K562 (cell line): Measurements from ENCODE around the gene TRMT1. TPM values are rescaled to one million over a fixed set of nuclear protein-coding genes. Genes with fewer than 3 reads are reported as not detected.

ENCODE experiments used
- CBX1 ChIP-seq: sonication (generic); IDR thresholded peaks from 2 replicates; pipeline ENCODE4 v1.6.1; 2016; ENCODE audit warnings: antibody characterized with exemption, low read depth, mild to moderate bottlenecking
- CGGBP1 ChIP-seq: fragments of 250-450 bp; sonication (Bioruptor Pico); IDR thresholded peaks from 2 replicates; pipeline ENCODE4 v1.9.0; 2021; ENCODE audit warnings: mild to moderate bottlenecking
- COPS2 ChIP-seq: fragments of 450-650 bp; conservative IDR thresholded peaks from 2 replicates; pipeline ENCODE4 v1.6.1; 2016; ENCODE audit warnings: mild to moderate bottlenecking, moderate library complexity
- CSDE1 ChIP-seq, 2 experiments: fragments of 450-650 bp; IDR thresholded peaks; 2 replicates each; pipeline ENCODE4 v1.6.1; 2016; ENCODE audit warnings: mild to moderate bottlenecking in 1 of 2
- EWSR1 ChIP-seq: fragments of 450-650 bp; IDR thresholded peaks from 2 replicates; pipeline ENCODE4 v1.6.1; 2018; ENCODE audit warnings: borderline replicate concordance, mild to moderate bottlenecking, low read depth, moderate library complexity; ENCODE audit not compliant: partially characterized antibody
- FOXA3 ChIP-seq, 2 experiments: fragments of 450-650 bp in 1 of 2; sonication (generic) in 1 of 2; formaldehyde crosslinking; IDR thresholded peaks in 1 of 2; conservative IDR thresholded peaks in 1 of 2; 2 replicates each; pipeline versions ENCODE4 v1.4.0 to v1.8.0; 2020 to 2022; ENCODE audit warnings: mild to moderate bottlenecking in 2 of 2, missing genetic modification reagents in 1 of 2
- JUNB ChIP-seq: fragments of 450-650 bp; formaldehyde crosslinking; conservative IDR thresholded peaks from 2 replicates; pipeline ENCODE4 v1.4.0; 2020; ENCODE audit warnings: mild to moderate bottlenecking
- POLR3A ChIP-seq: IDR thresholded peaks from 2 replicates; pipeline ENCODE4 v1.6.1; 2011; ENCODE audit warnings: borderline replicate concordance, mild to moderate bottlenecking, moderate library complexity; ENCODE audit not compliant: insufficient read length, insufficient read depth; ENCODE audit errors: extremely low read depth
- RREB1 ChIP-seq: fragments of 250-450 bp; sonication (Bioruptor Pico); IDR thresholded peaks from 2 replicates; pipeline ENCODE4 v1.4.0; 2020
- TAF1 ChIP-seq: IDR thresholded peaks from 2 replicates; pipeline ENCODE4 v1.6.1; 2011; ENCODE audit warnings: mild to moderate bottlenecking, low read length, moderate library complexity; ENCODE audit not compliant: insufficient read depth, control insufficient read depth, severe bottlenecking; ENCODE audit errors: extremely low read depth
- ZBTB2 ChIP-seq: fragments of 450-650 bp; IDR thresholded peaks from 2 replicates; pipeline ENCODE4 v1.6.1; 2016; ENCODE audit warnings: antibody characterized with exemption
- ZNF184 ChIP-seq: sonication (generic); formaldehyde crosslinking; IDR thresholded peaks from 2 replicates; pipeline ENCODE4 v1.5.0; 2020; ENCODE audit warnings: missing genetic modification reagents
- ZNF561 ChIP-seq: fragments of 450-650 bp; formaldehyde crosslinking; conservative IDR thresholded peaks from 2 replicates; pipeline ENCODE4 v1.4.0; 2020; ENCODE audit warnings: mild to moderate bottlenecking, moderate library complexity
- ZNF780A ChIP-seq: fragments of 250-450 bp; sonication (Bioruptor Pico); IDR thresholded peaks from 2 replicates; pipeline ENCODE4 v1.5.0; 2021; ENCODE audit warnings: mild to moderate bottlenecking
- polyA plus RNA-seq, 8 experiments: library from polyadenylated mRNA; depleted of rRNA in 4 of 8; stranded (reverse) in 5 of 8; unstranded in 3 of 8; fragments of >200 nt; fragmentation: Nextera tagmentation in 2 of 8; fragmentation: Illumina TruSeq in 1 of 8; extraction: Ambion mirVana in 2 of 8; extraction: Trizol in 1 of 8; gene quantifications; 2 replicates each; pipeline versions ENCODE4 v1.2.1 to v1.2.3, GENCODE V29; 2011 to 2014; ENCODE audit warnings: inconsistent platforms in 1 of 8, missing spikeins in 1 of 8
- total RNA-seq, 7 experiments: library from RNA; depleted of rRNA in 6 of 7; stranded (reverse); fragments of >200 nt in 6 of 7; fragmentation: Illumina TruSeq in 2 of 7; extraction: Trizol in 2 of 7; gene quantifications; 2 replicates each; pipeline versions ENCODE4 v1.2.1 to v1.2.3, GENCODE V29; 2011 to 2021; ENCODE audit warnings: low replicate concordance in 1 of 7
- TF ChIP-seq, protein P1 (sequence below): IDR thresholded peaks from 2 replicates; pipeline ENCODE4 v1.6.1; 2011; ENCODE audit warnings: borderline replicate concordance, low read depth, mild to moderate bottlenecking, moderate library complexity, low read length; ENCODE audit not compliant: insufficient read depth, poor library complexity, severe bottlenecking

The TRMT1 gene
- total and polyA plus RNA-seq, 9 of the 15 experiments (the other 6 are each of a cell fraction or from before 2014, with no cell fraction given): 5.8 to 158 (median 54.3) TPM

DNA sequence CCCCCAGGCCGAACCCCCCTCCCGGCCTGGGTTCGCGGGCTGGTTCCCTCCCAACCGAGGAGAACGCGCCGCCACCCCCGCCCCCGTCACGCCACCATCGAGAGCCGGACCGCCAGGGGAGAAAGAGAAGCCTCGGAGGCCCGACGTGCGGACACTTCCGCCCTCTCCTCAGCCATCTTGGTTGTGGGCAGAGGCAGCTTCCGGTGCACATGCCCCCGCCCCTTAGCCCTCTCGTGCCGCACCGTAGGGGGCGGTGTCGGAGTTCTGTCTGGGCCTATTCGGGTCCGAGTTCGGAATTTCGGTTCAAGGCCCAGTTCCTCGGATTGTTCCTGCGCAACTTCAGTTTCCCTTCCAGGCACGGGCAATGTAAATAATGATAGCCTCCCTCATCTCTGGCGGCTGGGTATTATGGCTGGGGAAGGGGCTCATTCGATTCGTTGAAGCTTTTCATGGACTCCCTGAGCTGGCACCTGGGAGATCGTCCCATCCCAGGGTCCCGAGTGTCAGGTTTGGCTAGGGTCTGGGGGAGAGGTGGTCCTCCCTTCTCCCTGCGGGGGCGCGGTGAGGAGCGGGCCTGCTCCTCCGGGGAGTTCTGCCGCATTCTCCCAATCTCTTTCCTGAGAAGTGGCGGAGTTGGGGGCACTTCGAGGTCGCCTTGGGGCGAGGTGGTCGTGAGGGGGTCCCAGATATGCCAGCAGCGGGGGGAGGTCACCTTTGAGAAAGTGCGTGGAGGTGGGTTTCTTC is 33.8 kb upstream of the TRMT1 start, which contains the start of the genes IER2 and STX10 (continued):
- TF ChIP-seq CGGBP1 (CRISPR knock-in tag): no peak
- TF ChIP-seq POLR3A: no peak
- TF ChIP-seq CBX1: no peak; the same call in 1 of the 2 replicates
- TF ChIP-seq COPS2: no peak
- TF ChIP-seq ZNF184 (CRISPR knock-in tag): no peak
- TF ChIP-seq TAF1: peak; percentile 84
- TF ChIP-seq, protein P1, sequence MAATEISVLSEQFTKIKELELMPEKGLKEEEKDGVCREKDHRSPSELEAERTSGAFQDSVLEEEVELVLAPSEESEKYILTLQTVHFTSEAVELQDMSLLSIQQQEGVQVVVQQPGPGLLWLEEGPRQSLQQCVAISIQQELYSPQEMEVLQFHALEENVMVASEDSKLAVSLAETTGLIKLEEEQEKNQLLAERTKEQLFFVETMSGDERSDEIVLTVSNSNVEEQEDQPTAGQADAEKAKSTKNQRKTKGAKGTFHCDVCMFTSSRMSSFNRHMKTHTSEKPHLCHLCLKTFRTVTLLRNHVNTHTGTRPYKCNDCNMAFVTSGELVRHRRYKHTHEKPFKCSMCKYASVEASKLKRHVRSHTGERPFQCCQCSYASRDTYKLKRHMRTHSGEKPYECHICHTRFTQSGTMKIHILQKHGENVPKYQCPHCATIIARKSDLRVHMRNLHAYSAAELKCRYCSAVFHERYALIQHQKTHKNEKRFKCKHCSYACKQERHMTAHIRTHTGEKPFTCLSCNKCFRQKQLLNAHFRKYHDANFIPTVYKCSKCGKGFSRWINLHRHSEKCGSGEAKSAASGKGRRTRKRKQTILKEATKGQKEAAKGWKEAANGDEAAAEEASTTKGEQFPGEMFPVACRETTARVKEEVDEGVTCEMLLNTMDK: peak; percentile 85
- TF ChIP-seq FOXA3 (CRISPR knock-in tag; conservative IDR thresholded peaks at IDR 0.05 in 1 of 2, IDR thresholded peaks at IDR 0.05 in 1 of 2): peak in 1 of 2 experiments; percentile 82; a peak in 2 of 4 replicates
- TF ChIP-seq CSDE1 (IDR thresholded peaks at IDR 0.05): no peak
- TF ChIP-seq ZNF780A: no peak
- no peak for TF ChIP-seq ZNF561 (CRISPR knock-in tag)
- no peak; the same call in 1 of the 2 replicates for TF ChIP-seq RREB1 (CRISPR knock-in tag)
- 0 out of 2 replicates have a peak, but pooled peaks have one; percentile 37 for TF ChIP-seq ZBTB2
- no peak for TF ChIP-seq JUNB
- TF ChIP-seq EWSR1: no peak
